A549 (cell line): Measurements from ENCODE around the gene GNG2.

Experiments
- CEBPB ChIP-seq, 2 experiments: fragments of >200 bp in 1 of 2; sonication (Bioruptor Twin) in 1 of 2; formaldehyde crosslinking in 1 of 2; IDR thresholded peaks; 2 replicates each; pipeline ENCODE4 v1.6.1; 2012 to 2016
- ESRRA ChIP-seq: fragments of 150-350 bp; IDR thresholded peaks from 2 replicates; pipeline ENCODE4 v1.6.1; 2014; ENCODE audit warnings: mild to moderate bottlenecking, low read length, borderline replicate concordance
- JUNB ChIP-seq: fragments of >200 bp; sonication (Bioruptor Twin); formaldehyde crosslinking; IDR thresholded peaks from 2 replicates; pipeline ENCODE4 v1.6.1; 2016
- KDM1A ChIP-seq: fragments of 200-600 bp; sonication (generic); IDR thresholded peaks from 2 replicates; pipeline ENCODE4 v1.6.1; 2016; ENCODE audit warnings: low read depth, mild to moderate bottlenecking
- MAFK ChIP-seq: fragments of 450-650 bp; IDR thresholded peaks from 2 replicates; pipeline ENCODE4 v1.6.1; 2014; ENCODE audit not compliant: partially characterized antibody
- MYC ChIP-seq: IDR thresholded peaks from 2 replicates; pipeline ENCODE4 v1.6.1; 2012; ENCODE audit warnings: mild to moderate bottlenecking, inconsistent platforms, low read length, improper control_type of control experiment, borderline replicate concordance
- POLR2A ChIP-seq: IDR thresholded peaks from 2 replicates; pipeline ENCODE4 v1.6.1; 2012; ENCODE audit warnings: mild to moderate bottlenecking, low read length
- RFX5 ChIP-seq: fragments of 450-650 bp; IDR thresholded peaks from 2 replicates; pipeline ENCODE4 v1.7.1; 2014; ENCODE audit warnings: antibody characterized with exemption, mild to moderate bottlenecking, moderate library complexity
- SREBF2 ChIP-seq: fragments of 450-650 bp; IDR thresholded peaks from 2 replicates; pipeline ENCODE4 v1.6.1; 2014; ENCODE audit warnings: mild to moderate bottlenecking, moderate library complexity
- TF ChIP-seq, protein P1 (sequence below): fragments of >200 bp; sonication (Bioruptor Twin); formaldehyde crosslinking; IDR thresholded peaks from 3 replicates; pipeline ENCODE4 v1.5.1; 2016
- TF ChIP-seq, protein P2 (sequence below): fragments of 200-600 bp; sonication (generic); IDR thresholded peaks from 2 replicates; pipeline ENCODE4 v1.6.1; 2016; ENCODE audit warnings: antibody characterized with exemption, mild to moderate bottlenecking, moderate library complexity

DNA sequence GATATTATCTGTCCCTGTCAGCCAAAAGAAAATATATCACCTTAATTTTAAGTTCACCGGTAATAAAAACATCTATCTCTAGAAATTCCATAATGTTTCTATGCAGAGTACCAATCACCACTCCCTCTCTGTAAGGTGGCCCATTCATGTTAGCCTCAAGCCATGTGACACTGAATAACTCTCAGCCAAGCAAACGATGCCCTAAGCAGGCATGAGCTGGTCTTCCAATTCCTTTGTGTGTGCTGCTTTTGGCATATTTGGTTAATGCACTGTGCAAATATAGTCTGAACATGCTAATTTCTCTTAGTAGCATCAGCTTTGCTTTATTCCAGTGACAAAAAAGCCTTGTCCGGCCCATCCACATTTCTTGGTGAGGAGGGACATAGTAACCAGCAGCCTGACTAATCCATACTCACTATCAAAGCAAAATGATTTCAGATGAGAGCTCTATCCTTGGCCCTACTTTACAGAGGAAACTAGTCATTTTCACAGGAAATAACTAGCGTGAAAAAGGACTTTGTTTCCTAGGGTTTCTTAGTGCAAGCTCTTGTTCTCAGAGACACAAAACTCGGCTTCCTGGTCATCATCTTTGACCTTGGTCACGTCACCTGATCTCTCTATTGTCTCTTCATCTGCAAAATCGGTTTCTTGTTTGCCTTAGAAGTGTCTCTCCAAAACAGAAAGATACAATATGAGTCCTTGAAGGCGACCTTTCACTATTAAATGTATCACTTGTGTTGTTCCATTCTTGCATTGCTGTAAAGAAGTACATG lies 69.7 kb downstream of the GNG2 start:
- TF ChIP-seq JUNB (no peak), ESRRA (no peak), MAFK (no peak), POLR2A (no peak), KDM1A (no peak), RFX5 (no peak), SREBF2 (no peak), CEBPB (IDR thresholded peaks at IDR 0.05) (no peak), MYC (no peak)
- TF ChIP-seq, protein P1, sequence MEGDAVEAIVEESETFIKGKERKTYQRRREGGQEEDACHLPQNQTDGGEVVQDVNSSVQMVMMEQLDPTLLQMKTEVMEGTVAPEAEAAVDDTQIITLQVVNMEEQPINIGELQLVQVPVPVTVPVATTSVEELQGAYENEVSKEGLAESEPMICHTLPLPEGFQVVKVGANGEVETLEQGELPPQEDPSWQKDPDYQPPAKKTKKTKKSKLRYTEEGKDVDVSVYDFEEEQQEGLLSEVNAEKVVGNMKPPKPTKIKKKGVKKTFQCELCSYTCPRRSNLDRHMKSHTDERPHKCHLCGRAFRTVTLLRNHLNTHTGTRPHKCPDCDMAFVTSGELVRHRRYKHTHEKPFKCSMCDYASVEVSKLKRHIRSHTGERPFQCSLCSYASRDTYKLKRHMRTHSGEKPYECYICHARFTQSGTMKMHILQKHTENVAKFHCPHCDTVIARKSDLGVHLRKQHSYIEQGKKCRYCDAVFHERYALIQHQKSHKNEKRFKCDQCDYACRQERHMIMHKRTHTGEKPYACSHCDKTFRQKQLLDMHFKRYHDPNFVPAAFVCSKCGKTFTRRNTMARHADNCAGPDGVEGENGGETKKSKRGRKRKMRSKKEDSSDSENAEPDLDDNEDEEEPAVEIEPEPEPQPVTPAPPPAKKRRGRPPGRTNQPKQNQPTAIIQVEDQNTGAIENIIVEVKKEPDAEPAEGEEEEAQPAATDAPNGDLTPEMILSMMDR = no peak
- TF ChIP-seq, protein P2, sequence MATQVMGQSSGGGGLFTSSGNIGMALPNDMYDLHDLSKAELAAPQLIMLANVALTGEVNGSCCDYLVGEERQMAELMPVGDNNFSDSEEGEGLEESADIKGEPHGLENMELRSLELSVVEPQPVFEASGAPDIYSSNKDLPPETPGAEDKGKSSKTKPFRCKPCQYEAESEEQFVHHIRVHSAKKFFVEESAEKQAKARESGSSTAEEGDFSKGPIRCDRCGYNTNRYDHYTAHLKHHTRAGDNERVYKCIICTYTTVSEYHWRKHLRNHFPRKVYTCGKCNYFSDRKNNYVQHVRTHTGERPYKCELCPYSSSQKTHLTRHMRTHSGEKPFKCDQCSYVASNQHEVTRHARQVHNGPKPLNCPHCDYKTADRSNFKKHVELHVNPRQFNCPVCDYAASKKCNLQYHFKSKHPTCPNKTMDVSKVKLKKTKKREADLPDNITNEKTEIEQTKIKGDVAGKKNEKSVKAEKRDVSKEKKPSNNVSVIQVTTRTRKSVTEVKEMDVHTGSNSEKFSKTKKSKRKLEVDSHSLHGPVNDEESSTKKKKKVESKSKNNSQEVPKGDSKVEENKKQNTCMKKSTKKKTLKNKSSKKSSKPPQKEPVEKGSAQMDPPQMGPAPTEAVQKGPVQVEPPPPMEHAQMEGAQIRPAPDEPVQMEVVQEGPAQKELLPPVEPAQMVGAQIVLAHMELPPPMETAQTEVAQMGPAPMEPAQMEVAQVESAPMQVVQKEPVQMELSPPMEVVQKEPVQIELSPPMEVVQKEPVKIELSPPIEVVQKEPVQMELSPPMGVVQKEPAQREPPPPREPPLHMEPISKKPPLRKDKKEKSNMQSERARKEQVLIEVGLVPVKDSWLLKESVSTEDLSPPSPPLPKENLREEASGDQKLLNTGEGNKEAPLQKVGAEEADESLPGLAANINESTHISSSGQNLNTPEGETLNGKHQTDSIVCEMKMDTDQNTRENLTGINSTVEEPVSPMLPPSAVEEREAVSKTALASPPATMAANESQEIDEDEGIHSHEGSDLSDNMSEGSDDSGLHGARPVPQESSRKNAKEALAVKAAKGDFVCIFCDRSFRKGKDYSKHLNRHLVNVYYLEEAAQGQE = no peak
